ENCODE results near the gene SSBP3. TPM values are rescaled to one million over a fixed set of nuclear protein-coding genes. Genes with fewer than 3 reads are reported as not detected.
"Not testable (repeated sequence)": the region's sequence is repeated elsewhere in the genome, so short reads cannot be mapped to it uniquely, and the experiment has no call there.

Gene SSBP3
- polyA plus RNA-seq, 1 donor (not counting 4 experiments of a cell fraction or from before 2014, with no cell fraction given) = 16.9 TPM

GRCh38 chr1:54237586-54237985, 168.6 kb downstream of the SSBP3 start:
- no peaks in the 10 kb centered on the region for H4K20me1 ChIP-seq (ENCODE audit: control insufficient read depth, extremely low read depth, insufficient read depth, low read length)
- DNase-seq (ENCODE audit: low read depth, low spot score) (no peak), FAIRE-seq (no peak)
- no peaks in the 10 kb centered on the region for H3K9me3 ChIP-seq (ENCODE audit: control insufficient read depth, low read depth, low read length)
- no peak overlapping the region for H3K4me2 ChIP-seq (ENCODE audit: control insufficient read depth, extremely low read depth, insufficient read depth, low read depth, low read length)
- TF ChIP-seq CTCF (optimal IDR thresholded peaks at IDR 0.05 in 1 of 3, IDR thresholded peaks at IDR 0.05 in 1 of 3, conservative IDR thresholded peaks at IDR 0.05 in 1 of 3; ENCODE audit: extremely low read depth in 1 of 3, insufficient read depth in 2 of 3, low read length in 3 of 3) = no peak
- H3K27me3 ChIP-seq (ENCODE audit: control insufficient read depth, extremely low read depth, insufficient read depth, low read length) = no peaks in the 10 kb centered on the region
- no peak overlapping the region for H3K9ac ChIP-seq (ENCODE audit: control insufficient read depth, extremely low read depth, insufficient read depth, low read length)
- no peak overlapping the region for H3K27ac ChIP-seq (ENCODE audit: control insufficient read depth, insufficient read depth, low read length)
- H3K79me2 ChIP-seq (ENCODE audit: control insufficient read depth, insufficient read depth, low read length) = no peaks in the 10 kb centered on the region
- H3K4me3 ChIP-seq (ENCODE audit: control insufficient read depth in 2 of 3, extremely low read depth in 1 of 3, insufficient read depth in 2 of 3, low read depth in 1 of 3, low read length in 3 of 3) = no peak overlapping the region
- peaks cover 0 to 3% of the 10 kb centered on the region in 2 experiments for H3K36me3 ChIP-seq (ENCODE audit: control insufficient read depth in 2 of 2, extremely low read depth in 1 of 2, insufficient read depth in 2 of 2, low read length in 2 of 2)
- H2AFZ ChIP-seq (ENCODE audit: control insufficient read depth, low read length) = no peak overlapping the region
- no peaks in the 10 kb centered on the region for H3K9me1 ChIP-seq (ENCODE audit: control insufficient read depth, extremely low read depth, insufficient read depth, low read length)
- dilution Hi-C loops (cut with MboI; ENCODE audit: extremely low pct_ligation_motif_present, low sequenced_read_pairs) = no loop called here
- no peaks in the 10 kb centered on the region for H3K4me1 ChIP-seq (ENCODE audit: control insufficient read depth, extremely low read depth, insufficient read depth, low read length)

GRCh38 chr1:54234284-54234683, 171.9 kb downstream of the SSBP3 start:
- H3K4me3 ChIP-seq (ENCODE audit: control insufficient read depth in 2 of 3, extremely low read depth in 1 of 3, insufficient read depth in 2 of 3, low read depth in 1 of 3, low read length in 3 of 3) = no peak overlapping the region
- peaks cover 2% of the 10 kb centered on the region for H3K9me1 ChIP-seq (ENCODE audit: control insufficient read depth, extremely low read depth, insufficient read depth, low read length)
- dilution Hi-C loops (cut with MboI; ENCODE audit: extremely low pct_ligation_motif_present, low sequenced_read_pairs) = no loop called here
- TF ChIP-seq EZH2 (IDR thresholded peaks at IDR 0.05; ENCODE audit: low read length) (no peak), CTCF (optimal IDR thresholded peaks at IDR 0.05 in 1 of 3, IDR thresholded peaks at IDR 0.05 in 1 of 3, conservative IDR thresholded peaks at IDR 0.05 in 1 of 3; ENCODE audit: extremely low read depth in 1 of 3, insufficient read depth in 2 of 3, low read length in 3 of 3) (no peak)
- H3K9me3 ChIP-seq (ENCODE audit: control insufficient read depth, low read depth, low read length) = no peaks in the 10 kb centered on the region
- peaks cover 6% of the 10 kb centered on the region for H3K4me1 ChIP-seq (ENCODE audit: control insufficient read depth, extremely low read depth, insufficient read depth, low read length)
- H4K20me1 ChIP-seq (ENCODE audit: control insufficient read depth, extremely low read depth, insufficient read depth, low read length) = no peaks in the 10 kb centered on the region
- H2AFZ ChIP-seq (ENCODE audit: control insufficient read depth, low read length) = no peak overlapping the region
- no peak overlapping the region for H3K4me2 ChIP-seq (ENCODE audit: control insufficient read depth, extremely low read depth, insufficient read depth, low read depth, low read length)
- peaks cover 0 to 3% of the 10 kb centered on the region in 2 experiments for H3K36me3 ChIP-seq (ENCODE audit: control insufficient read depth in 2 of 2, extremely low read depth in 1 of 2, insufficient read depth in 2 of 2, low read length in 2 of 2)
- H3K79me2 ChIP-seq (ENCODE audit: control insufficient read depth, insufficient read depth, low read length) = no peaks in the 10 kb centered on the region
- H3K27me3 ChIP-seq (ENCODE audit: control insufficient read depth, extremely low read depth, insufficient read depth, low read length) = no peaks in the 10 kb centered on the region
- H3K27ac ChIP-seq (ENCODE audit: control insufficient read depth, insufficient read depth, low read length) = no peak overlapping the region
- no peak overlapping the region for H3K9ac ChIP-seq (ENCODE audit: control insufficient read depth, extremely low read depth, insufficient read depth, low read length)
- FAIRE-seq (no peak), DNase-seq (ENCODE audit: low read depth, low spot score) (no peak)

- H3K79me2 ChIP-seq (ENCODE audit: control insufficient read depth, insufficient read depth, low read length); H3K36me3 ChIP-seq (ENCODE audit: control insufficient read depth in 2 of 2, extremely low read depth in 1 of 2, insufficient read depth in 2 of 2, low read length in 2 of 2); H3K27me3 ChIP-seq (ENCODE audit: control insufficient read depth, extremely low read depth, insufficient read depth, low read length); H3K9me3 ChIP-seq (ENCODE audit: control insufficient read depth, low read depth, low read length); H3K27ac ChIP-seq (ENCODE audit: control insufficient read depth, insufficient read depth, low read length); H3K4me1 ChIP-seq (ENCODE audit: control insufficient read depth, extremely low read depth, insufficient read depth, low read length); H2AFZ ChIP-seq (ENCODE audit: control insufficient read depth, low read length); DNase-seq (ENCODE audit: low read depth, low spot score); H3K4me3 ChIP-seq (ENCODE audit: control insufficient read depth in 2 of 3, extremely low read depth in 1 of 3, insufficient read depth in 2 of 3, low read depth in 1 of 3, low read length in 3 of 3); dilution Hi-C loops (cut with MboI; ENCODE audit: extremely low pct_ligation_motif_present, low sequenced_read_pairs); H3K9ac ChIP-seq (ENCODE audit: control insufficient read depth, extremely low read depth, insufficient read depth, low read length); H3K4me2 ChIP-seq (ENCODE audit: control insufficient read depth, extremely low read depth, insufficient read depth, low read depth, low read length); H4K20me1 ChIP-seq (ENCODE audit: control insufficient read depth, extremely low read depth, insufficient read depth, low read length); H3K9me1 ChIP-seq (ENCODE audit: control insufficient read depth, extremely low read depth, insufficient read depth, low read length); FAIRE-seq: not testable (repeated sequence)
Observed at GRCh38 chr1:54233196-54233595, 173.0 kb downstream of the SSBP3 start.
